ENCODE results near the gene DENND5A.

DNA sequence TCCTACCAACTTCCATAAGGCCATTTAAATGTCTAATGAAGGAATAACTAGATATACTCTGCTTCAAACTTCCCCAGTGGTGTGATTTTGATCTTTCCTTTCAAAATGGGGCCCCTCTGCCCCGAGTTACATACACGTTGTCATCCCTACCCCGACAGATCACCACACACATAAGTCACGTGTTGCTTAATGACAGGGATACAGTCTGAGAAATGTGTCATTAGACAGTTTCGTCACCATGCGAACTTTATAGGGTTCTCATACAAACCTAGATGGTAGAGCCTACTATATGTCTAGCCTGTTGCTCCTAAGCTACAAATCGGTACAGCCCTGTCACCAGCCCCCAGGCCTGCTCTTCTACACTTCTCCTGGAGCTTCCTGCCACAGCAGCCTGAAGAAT lies 124.0 kb downstream of the DENND5A start:
- TF ChIP-seq, protein P1, sequence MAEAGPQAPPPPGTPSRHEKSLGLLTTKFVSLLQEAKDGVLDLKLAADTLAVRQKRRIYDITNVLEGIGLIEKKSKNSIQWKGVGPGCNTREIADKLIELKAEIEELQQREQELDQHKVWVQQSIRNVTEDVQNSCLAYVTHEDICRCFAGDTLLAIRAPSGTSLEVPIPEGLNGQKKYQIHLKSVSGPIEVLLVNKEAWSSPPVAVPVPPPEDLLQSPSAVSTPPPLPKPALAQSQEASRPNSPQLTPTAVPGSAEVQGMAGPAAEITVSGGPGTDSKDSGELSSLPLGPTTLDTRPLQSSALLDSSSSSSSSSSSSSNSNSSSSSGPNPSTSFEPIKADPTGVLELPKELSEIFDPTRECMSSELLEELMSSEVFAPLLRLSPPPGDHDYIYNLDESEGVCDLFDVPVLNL (IDR thresholded peaks at IDR 0.05; ENCODE audit: low read depth, low read length) = no peak
- TF ChIP-seq FOS (IDR thresholded peaks at IDR 0.05; ENCODE audit: borderline replicate concordance, extremely low read depth, insufficient read length) = no peak
- TF ChIP-seq, protein P2, sequence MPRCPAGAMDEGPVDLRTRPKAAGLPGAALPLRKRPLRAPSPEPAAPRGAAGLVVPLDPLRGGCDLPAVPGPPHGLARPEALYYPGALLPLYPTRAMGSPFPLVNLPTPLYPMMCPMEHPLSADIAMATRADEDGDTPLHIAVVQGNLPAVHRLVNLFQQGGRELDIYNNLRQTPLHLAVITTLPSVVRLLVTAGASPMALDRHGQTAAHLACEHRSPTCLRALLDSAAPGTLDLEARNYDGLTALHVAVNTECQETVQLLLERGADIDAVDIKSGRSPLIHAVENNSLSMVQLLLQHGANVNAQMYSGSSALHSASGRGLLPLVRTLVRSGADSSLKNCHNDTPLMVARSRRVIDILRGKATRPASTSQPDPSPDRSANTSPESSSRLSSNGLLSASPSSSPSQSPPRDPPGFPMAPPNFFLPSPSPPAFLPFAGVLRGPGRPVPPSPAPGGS (IDR thresholded peaks at IDR 0.05; ENCODE audit: borderline replicate concordance, insufficient read depth, low read depth, low read length, poor library complexity, severe bottlenecking) = no peak
- TF ChIP-seq POLR2A (IDR thresholded peaks at IDR 0.05; ENCODE audit: low read depth, low read length) = no peak
